AG09309 (cell line): ENCODE results near the gene SLC5A5.
A peak's percentile ranks its signal among the peaks of the same experiment; 100 is the strongest.

Source experiments
- DNase-seq: peaks from one replicate; pipeline ENCODE4 v3.0.0-alpha.2; 2010; ENCODE audit warnings: low read depth
- H3K4me3 ChIP-seq: 2 replicates; pipeline ENCODE4 v1.5.1; 2011; ENCODE audit warnings: mild to moderate bottlenecking, low read depth, low read length, moderate library complexity; ENCODE audit not compliant: control insufficient read depth
- CTCF ChIP-seq: IDR thresholded peaks from 2 replicates; pipeline ENCODE4 v1.5.1; 2011; ENCODE audit warnings: mild to moderate bottlenecking, low read depth, low read length, inconsistent platforms; ENCODE audit not compliant: insufficient read depth, control insufficient read depth; ENCODE audit errors: missing control alignments

The SLC5A5 gene

DNA sequence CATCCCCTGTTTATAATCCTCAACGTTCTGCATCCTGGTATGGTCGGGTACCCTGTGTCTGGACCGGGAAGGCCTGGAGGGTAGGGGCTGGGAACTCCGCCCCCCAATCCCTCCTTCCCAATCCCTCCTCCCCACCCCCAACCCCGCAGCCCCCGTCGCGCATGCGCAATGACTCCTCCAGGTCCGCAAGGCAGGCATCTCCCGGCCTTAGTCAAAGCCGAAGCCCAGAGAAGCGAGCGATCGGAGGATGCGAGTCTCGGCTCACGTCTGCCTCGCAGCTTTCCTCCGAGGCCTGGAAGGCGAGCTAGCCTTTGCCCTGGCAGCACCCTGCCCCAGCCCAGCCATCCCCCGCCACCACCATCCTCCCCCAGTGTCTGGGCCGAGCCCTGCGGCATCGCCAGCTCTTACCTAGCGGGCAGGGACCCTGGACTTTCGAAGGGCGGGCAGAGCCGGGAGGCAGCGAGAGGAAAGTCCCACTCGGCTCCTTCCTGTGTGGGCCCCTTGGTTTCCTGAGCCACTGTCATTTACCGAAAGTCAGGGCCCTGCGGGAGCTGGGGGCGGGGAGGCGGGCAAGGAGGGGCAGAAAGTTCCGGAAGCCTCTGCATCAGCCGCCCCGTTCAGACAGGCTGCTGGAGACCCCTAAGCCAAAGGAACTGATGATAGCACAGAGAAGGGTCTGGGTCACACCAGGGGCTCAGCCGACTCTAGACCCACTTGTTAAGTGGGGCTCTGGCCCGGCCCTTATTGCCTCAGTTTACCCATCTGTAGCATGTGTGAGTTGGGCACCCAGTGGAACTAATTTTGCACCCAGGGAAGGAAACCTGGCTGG is 24.0 kb upstream of the SLC5A5 start, which contains the start of gene JAK3:
TSS of gene JAK3 (minus strand) at position 445 of the 829 bp plus-strand sequence. CDS start 3,565 bp downstream, outside the sequence.
- no peak for DNase-seq
- no peak for TF ChIP-seq CTCF
- peak within 1 kb of the TSS; percentile 24 for H3K4me3 ChIP-seq

DNA sequence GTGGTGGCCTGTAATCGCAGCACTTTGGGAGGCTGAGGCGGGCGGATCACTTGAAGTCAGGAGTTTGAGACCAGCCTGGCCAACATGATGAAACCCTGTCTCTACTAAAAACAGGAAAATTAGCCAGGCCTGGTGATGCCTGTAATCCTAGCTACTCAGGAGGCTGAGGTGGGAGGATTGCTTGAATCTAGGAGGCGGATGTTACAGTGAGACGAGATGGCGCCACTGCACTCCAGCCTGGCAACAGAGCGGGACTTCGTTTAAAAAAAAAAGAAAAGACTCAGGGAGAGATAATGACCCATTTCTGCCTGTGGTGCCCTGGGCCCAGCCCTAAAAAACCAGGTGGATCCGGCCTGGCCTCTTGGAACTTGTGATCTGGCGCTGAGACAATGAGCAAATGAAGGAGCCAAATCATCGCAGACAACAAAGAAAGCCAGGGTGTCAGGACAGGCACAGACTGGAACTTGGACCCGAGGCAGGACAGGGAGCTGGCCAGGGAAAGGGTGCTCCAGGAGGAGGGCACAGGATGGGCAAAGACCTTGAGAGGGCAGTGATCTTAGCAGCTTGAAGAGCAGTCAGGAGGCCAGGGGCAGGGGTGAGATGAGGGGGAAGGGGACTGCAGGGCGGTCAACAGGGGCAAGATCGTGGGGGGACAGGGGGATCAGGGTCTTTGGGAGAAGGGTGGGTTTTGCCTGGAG is 23.0 kb upstream of the SLC5A5 start:
- no peak overlapping the region for H3K4me3 ChIP-seq
- DNase-seq = no peak
- no peak for TF ChIP-seq CTCF

DNA sequence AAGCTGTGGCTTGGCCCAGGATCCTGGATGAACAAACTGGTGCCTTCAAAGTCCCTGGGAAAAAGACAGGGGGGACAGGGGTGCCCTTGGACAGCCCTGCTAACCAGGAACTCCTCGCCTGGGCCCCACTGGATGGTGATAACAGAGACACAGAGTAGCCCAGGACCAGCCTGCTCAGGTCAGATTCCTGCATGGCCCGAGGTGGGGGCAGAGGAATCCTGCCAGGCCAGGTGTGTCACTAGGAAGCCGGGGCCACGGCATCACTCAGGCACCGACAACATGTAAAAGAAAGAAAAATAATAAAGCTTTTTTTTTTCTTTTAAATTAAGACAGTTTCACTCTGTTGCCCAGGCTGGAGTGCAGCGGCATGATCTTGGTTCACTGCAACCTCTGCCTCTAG is 17.7 kb upstream of the SLC5A5 start:
- TF ChIP-seq CTCF = no peak
- no peak overlapping the region for H3K4me3 ChIP-seq
- DNase-seq = no peak

DNA sequence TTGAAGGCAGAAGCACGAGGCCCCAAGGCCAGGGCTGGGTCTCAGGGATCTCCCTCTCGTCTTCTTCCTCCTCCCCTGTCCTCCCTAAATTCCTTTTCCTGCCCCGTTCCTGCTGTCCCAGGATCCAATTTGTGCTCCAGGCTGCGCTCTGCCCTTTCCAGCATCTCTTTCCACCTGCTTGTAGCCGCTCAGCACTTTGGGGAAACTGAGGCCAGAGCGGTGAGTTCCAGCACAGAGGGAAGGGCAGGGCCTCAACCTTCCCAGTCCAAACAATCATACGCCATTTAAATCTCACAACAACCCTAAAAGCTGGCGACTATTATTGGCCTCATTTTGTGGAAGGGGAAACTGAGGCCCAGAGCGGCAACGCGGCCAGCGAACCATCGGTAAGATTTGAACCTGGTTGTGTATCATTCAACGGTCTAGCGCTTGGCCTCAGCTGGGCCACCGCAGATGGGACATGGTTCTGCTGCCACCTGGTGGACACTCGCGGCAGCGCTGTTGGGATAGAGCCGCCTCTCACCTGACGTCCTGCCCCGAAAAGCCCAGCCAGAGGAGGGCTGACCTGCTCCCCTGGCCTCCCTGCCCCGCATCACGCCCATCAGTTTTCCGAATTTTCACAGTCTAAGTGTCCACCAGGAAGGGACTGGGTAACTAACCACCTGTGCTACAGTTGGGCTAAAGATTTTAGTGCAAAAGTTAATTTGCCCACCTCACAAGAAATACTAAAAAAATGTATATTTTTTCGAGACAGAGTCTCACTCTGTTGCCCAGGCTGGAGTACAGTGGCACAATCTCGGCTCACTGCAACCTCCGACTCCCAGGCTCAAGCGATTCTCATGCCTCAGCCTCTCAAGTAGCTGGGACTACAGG is 16.2 kb upstream of the SLC5A5 start:
- no peak for DNase-seq
- no peak overlapping the region for H3K4me3 ChIP-seq
- peak; percentile 97 for TF ChIP-seq CTCF

GRCh38 chr19:17859533-17860330 is 12.0 kb upstream of the SLC5A5 start, which contains the start of gene RPL18A:
RPL18A (plus strand) TSS chr19:17859910; CDS start chr19:17859957, 47 bp downstream.
- peak within 1 kb of the TSS; percentile 95 for H3K4me3 ChIP-seq
- TF ChIP-seq CTCF = peak; percentile 88

DNA sequence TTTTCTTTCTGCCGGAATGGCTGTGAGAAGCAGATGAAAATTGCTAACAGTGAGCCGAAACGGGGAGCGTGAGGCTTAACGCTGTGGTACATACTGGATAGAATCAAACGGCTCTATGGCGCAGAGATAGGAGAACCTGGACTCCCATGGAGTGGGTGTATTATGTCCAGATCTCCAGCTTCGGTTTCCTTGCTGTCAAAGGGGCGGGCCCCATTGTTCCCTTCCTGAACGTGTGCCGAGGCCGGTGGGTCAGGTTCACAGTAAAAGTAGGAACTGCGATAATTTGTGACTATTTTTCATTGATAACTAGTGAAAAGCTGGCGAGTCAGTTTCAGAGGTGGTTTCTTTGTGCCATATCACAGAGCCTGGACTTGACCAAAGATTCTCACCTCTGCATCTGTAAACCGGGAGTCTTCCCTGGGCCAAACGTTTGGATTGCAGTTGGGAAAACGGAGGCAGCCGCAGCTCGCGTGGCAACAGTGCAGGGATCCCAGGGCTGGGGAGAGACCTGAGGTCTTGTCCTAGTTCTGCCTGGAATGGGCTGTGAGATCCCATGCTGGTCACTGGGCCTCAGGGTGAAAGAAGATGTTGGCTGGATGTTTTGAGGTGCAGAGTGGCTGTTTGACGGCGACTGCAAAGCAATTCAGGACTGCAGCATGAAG is 11.3 kb upstream of the SLC5A5 start:
- no peak for TF ChIP-seq CTCF
- DNase-seq = no peak
- H3K4me3 ChIP-seq = peak overlapping the region; percentile 95

More at GRCh38 chr19:17859533-17860330, 12.0 kb upstream of the SLC5A5 start, which contains the start of gene RPL18A:
- DNase-seq = peak; percentile 99
